NCI-H748 (cell line): ENCODE measurements around the gene TAF11L13.
"Not testable (repeated sequence)": the region's sequence is repeated elsewhere in the genome, so short reads cannot be mapped to it uniquely, and the experiment has no call there.

Experiments used
- DNase-seq: peaks from one replicate; lab custom pipeline; 2025; ENCODE audit not compliant: unreplicated experiment; lab: John Stamatoyannopoulos, UW

The TAF11L13 gene

DNA sequence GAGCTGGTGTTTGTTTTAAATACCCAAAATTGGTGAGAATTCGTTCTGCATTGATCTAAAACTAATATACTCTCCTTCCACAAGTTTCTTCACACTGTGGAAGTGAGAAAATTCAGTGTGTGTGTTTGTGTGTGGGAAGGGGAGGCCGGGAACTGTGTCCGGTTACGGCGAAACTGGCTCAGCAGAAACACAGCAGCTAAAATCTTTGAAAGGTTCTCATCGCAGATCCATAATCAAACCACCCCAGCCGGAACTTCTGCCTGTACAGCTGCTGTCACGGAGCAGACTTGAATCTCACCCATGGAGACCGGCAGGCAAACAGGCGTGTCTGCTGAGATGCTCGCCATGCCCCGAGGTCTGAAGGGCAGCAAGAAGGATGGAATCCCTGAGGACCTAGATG, at the start of gene TAF11L13:
TAF11L13 (plus strand) TSS at position 301 of the 400 bp plus-strand sequence.
- DNase-seq = not testable (repeated sequence)

DNA sequence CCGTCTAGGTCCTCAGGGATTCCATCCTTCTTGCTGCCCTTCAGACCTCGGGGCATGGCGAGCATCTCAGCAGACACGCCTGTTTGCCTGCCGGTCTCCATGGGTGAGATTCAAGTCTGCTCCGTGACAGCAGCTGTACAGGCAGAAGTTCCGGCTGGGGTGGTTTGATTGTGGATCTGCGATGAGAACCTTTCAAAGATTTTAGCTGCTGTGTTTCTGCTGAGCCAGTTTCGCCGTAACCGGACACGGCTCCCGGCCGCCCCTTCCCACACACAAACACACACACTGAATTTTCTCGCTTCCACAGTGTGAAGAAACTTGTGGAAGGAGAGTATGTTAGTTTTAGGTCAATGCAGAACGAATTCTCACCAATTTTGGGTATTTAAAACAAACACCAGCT, 46.2 kb upstream of the TAF11L13 start, which contains the start of gene TAF11L7:
TAF11L7 (minus strand) TSS at position 101 of the 400 bp plus-strand sequence.
- DNase-seq = not testable (repeated sequence)

DNA sequence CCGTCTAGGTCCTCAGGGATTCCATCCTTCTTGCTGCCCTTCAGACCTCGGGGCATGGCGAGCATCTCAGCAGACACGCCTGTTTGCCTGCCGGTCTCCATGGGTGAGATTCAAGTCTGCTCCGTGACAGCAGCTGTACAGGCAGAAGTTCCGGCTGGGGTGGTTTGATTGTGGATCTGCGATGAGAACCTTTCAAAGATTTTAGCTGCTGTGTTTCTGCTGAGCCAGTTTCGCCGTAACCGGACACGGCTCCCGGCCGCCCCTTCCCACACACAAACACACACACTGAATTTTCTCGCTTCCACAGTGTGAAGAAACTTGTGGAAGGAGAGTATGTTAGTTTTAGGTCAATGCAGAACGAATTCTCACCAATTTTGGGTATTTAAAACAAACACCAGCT, 41.0 kb upstream of the TAF11L13 start, which contains the start of gene TAF11L8:
TAF11L8 (minus strand) TSS at position 101 of the 400 bp plus-strand sequence.
- not testable (repeated sequence) for DNase-seq

DNA sequence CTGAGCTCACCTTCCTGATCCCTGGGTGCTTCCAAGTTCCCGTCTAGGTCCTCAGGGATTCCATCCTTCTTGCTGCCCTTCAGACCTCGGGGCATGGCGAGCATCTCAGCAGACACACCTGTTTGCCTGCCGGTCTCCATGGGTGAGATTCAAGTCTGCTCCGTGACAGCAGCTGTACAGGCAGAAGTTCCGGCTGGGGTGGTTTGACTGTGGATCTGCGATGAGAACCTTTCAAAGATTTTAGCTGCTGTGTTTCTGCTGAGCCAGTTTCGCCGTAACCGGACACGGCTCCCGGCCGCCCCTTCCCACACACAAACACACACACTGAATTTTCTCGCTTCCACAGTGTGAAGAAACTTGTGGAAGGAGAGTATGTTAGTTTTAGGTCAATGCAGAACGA, 37.6 kb upstream of the TAF11L13 start, which contains the start of gene TAF11L9:
TAF11L9 (minus strand) TSS at position 140 of the 400 bp plus-strand sequence.
- not testable (repeated sequence) for DNase-seq

DNA sequence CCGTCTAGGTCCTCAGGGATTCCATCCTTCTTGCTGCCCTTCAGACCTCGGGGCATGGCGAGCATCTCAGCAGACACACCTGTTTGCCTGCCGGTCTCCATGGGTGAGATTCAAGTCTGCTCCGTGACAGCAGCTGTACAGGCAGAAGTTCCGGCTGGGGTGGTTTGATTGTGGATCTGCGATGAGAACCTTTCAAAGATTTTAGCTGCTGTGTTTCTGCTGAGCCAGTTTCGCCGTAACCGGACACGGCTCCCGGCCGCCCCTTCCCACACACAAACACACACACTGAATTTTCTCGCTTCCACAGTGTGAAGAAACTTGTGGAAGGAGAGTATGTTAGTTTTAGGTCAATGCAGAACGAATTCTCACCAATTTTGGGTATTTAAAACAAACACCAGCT, 34.2 kb upstream of the TAF11L13 start, which contains the start of gene TAF11L10:
TAF11L10 (minus strand) TSS at position 101 of the 400 bp plus-strand sequence.
- not testable (repeated sequence) for DNase-seq

DNA sequence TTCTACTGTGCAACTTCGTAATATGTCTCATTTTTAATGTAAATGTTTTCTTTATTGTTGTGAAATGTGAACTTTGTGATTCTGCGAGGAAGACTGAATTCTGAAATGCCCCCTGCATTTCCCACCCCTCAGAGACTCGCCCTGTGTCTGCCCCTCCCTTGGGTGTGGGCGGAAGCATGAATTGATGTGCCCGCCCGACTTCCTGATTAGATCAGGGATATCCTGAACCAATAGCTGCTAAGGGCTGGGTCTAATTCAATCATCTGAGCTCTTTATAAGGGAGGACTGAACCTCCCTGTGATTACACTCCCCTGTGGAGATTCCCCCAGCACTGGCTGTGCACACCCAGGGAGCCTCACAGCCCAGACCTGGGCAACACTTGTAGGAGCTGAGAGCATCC, 28.0 kb upstream of the TAF11L13 start, which contains the start of gene TAF11L11:
TAF11L11 (plus strand) TSS at position 304 of the 400 bp plus-strand sequence.
- not testable (repeated sequence) for DNase-seq

DNA sequence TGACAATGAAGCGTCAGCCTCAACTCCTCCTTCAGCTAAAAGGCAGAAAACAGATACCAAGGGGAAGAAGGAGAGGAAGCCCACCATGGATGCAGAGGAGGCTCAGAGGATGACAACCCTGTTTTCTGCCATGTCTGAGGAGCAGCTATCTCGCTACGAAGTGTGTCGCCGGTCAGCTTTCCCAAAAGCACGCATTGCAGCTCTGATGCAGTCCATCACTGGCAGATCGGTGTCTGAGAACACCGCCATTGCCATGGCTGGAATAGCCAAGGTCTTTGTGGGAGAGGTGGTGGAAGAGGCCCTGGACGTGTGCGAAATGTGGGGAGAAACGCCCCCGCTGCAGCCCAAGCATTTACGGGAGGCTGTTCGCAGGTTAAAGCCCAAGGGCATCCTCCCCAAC, 26.9 kb upstream of the TAF11L13 start:
- no peak for DNase-seq

DNA sequence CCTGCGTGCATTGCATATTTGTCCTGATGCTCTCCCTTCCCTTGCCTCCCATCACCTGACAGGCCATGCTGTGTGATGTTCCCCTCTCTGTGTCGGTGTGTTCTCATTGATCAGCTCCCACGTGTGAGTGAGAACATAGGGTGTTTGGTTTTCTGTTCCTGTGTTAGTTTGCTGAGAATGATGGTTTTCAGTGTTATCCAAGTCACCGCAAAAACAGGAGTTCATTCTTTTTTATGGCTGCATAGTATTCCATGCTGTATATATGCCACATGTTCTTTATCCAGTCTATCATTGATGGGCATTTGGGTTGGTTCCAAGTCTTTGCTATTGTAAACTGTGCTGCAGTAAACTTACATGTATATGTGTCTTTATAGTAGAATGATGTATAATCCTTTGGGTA, 24.4 kb upstream of the TAF11L13 start:
- DNase-seq = not testable (repeated sequence)

DNA sequence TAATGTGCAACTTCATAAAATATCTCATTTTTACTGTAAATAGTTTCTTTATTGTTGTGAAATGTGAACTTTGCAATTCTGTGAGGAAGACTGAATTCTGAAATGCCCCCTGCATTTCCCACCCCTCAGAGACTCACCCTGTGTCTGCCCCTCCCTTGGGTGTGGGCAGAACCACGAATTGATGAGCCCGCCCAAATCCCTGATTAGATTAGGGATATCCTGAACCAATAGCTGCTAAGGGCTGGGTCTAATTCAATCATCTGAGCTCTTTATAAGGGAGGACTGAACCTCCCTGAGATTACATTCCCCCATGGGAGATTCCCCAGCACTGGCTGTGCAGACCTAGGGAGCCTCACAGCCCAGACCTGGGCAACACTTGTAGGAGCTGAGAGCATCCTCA, 21.8 kb upstream of the TAF11L13 start, which contains the start of gene TAF11L12:
TAF11L12 (plus strand) TSS at position 301 of the 400 bp plus-strand sequence.
- not testable (repeated sequence) for DNase-seq

DNA sequence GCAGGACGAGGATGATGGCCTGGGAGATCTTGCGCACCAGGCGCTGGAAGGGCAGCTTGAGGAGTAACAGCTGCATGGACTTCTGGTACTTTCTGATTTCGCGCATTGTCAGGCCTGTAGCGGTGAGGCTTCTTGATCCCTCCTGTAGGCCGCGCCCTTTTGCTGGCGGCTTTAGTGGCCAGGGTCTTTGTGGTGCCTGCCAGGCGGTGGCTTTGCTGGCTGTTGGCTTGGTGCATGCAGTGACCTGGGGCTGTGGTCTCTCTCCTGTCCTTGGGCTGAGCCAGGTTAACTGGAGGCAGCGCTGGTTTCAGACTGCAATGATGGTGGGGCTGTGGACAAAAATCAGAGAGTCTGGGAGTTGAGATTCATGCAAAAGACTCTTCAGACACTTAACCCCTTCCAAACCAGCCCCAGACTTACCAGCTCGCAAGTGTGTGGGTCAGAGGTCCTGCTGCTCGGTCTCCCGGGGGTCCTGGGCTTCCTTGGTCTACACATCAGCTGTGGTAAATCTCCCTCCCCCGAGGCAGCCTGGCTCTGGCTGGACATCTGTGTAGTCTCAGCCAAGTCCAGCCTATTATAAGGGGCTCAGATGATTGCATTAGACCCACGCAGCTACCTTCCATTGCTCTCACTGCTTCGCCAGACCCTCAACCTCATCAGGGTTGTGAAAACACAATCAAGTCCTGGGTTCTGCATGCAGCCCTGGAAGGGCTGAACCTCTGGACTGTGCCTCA, 16.8 kb upstream of the TAF11L13 start:
- DNase-seq = no peak

DNA sequence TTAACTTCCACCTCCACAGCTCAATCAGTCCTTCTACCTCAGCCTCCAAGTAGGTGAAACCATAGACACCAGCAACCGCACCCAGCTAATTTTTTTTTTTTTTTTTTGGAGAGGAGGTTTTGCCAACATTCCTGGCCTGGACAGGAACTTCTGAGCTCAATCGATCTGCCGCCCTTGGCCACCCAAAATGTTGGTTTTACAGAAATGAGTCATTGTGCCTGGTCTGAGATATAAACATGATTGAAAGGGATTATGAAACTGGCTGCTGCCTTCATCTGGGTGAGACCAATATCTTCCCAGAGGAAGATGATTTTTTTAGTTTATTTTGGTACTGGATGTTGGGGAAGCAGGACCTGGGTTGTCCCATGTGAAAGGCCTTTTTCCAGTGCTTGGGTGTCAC, 12.5 kb upstream of the TAF11L13 start:
- no peak for DNase-seq

DNA sequence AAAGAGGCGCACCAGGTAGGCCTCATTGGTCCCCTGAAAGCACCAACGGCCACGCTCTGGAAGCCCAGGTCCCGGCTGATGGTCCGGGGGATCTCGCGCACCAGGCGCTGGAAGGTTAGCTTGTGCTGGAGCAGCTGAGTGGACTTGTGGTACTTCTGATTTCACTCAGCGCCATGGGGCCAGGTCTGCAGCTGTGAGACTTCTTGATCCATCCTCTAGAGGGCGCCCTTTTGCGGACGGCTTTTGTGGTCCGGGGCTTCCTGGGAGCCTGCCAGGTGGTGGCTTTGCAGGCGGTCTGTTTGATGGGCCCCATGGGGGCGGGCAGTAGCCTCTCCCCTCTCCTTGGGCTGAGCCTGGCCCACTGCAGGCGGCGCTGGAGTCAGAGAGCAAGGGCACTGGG, 11.3 kb upstream of the TAF11L13 start:
- DNase-seq = no peak

DNA sequence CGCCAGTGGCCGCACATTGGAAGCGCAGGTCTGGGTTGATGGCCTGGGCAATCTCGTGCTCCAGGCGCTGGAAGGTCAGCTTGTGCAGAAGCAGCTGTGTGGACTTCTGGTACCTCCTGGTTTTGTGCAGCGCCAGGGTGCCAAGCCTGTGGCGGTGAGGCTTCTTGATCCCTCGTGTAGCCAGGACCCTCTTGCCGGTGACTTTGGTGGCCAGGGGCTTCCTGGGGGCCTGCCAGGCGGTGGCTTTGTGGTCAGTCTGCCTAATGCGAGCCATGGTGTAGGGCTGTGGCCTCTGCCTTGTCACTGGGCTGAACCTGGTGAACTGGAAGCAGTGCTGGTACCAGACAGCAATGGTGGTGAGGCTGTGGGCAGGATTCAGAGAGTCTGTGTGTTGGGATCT, 6.2 kb upstream of the TAF11L13 start:
- DNase-seq = no peak

DNA sequence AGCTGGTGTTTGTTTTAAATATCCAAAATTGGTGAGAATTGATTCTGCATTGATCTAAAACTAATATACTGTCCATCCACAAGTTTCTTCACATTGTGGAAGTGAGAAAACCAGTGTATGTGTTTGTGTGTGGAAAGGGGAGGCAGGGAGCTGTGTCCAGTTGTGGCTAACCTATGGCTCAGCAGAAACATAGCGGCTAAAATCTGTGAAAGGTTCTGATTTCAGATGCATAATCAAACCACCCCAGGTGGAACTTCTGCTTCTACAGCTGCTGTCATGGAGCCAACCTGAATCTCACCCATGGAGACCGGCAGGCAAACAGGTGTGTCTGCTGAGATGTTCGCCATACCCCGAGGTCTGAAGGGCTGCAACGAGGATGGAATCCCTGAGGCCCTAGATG, 2.3 kb downstream of the TAF11L13 start, which contains the start of gene TAF11L14:
TAF11L14 (plus strand) TSS at position 301 of the 400 bp plus-strand sequence.
- DNase-seq = no peak

DNA sequence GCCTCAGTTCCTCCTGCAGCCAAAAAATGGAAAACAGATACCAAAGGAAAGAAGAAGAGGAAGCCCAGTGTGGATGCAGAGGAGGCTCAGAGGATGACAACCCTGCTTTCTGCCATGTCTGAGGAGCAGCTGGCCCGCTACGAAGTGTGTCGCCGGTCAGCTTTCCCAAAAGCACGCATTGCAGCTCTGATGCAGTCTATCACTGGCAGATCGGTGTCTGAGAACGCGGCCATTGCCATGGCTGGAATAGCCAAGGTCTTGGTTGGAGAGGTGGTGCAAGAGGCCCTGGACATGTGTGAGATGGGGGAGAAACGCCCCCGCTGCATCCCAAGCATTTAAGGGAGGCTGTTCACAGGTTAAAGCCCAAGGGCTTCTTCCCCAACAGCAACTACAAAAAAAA, 17.3 kb downstream of the TAF11L13 start:
- not testable (repeated sequence) for DNase-seq

DNA sequence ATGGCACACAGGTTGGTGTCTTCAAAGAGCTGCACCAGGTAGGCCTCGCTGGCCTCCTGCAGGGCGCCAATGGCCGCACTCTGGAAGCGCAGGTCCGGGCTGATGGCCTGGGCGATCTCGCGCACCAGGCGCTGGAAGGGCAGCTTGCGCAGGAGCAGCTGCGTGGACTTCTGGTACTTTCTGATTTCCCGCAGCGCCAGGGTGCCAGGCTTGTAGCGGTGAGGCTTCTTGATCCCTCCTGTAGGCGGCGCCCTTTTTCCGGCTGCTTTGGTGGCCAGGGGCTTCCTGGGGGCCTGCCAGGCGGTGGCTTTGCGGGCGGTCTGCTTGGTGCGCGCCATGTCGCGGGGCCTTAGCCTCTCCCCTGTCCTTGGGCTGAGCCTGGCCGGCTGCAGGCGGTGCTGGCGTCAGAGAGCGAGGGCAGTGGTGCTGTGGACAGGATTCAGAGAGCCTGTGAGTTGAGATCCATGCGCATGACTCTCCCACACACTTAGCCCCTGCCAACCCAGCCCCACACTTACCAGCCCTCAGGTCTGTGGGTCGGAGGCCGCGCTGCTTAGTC, 23.4 kb downstream of the TAF11L13 start:
- not testable (repeated sequence) for DNase-seq

DNA sequence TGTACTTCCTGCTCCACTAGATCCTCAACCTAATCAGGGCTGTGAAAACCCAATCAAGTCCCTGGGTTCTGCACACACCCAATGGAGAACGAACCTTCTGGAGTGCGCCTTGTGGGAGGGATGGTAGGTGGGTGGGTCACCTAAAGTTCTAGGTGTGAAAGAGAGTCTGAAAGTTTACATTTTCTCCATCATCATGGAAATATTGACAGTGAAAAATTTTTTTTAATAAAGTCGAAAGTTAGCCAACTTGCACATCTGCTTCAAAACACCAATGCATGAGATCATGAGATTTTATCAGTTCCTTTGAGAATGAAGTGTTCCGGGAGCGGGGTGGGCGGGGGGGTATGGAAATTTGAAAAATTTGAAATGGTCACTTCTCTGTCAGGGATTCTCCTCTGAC, 24.0 kb downstream of the TAF11L13 start:
- DNase-seq = no peak

DNA sequence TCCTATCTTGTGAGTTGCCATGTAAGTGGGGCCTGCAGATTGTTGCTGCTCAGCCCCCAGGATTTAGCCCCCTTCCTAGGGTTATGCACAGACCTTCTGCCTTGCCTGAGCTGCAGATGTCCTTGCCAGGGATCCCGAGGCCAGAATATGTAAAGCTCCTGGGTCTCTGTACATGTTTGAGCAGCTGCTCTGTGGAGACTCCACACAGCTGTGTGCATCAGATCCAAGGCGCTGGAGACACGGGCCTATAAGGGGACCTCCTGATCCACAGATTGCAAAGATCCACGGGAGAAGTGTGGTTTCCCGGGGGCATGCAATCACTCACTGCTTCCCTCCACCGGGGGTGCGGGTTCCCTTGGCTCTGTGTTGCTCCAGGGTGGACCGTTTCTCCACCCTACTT, 31.3 kb downstream of the TAF11L13 start:
- peak; percentile 38 for DNase-seq

DNA sequence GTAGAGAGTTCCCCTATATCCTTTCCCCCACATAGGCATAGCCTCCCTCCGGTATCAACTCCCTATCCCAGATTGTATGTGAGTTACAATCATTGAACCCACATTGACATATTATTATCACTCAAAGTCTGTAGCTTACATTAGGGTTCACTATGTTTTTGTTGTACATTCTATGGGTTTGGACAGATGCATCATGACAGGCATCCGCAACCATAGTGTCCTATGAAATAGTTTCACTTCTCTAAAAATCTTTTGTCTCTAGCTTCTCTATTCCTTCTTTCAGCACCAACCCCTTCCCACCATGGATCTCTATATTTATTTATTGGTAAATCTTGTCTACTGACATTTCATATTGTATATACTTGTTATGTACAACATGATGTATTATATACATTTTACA, 33.9 kb downstream of the TAF11L13 start:
- DNase-seq = no peak

DNA sequence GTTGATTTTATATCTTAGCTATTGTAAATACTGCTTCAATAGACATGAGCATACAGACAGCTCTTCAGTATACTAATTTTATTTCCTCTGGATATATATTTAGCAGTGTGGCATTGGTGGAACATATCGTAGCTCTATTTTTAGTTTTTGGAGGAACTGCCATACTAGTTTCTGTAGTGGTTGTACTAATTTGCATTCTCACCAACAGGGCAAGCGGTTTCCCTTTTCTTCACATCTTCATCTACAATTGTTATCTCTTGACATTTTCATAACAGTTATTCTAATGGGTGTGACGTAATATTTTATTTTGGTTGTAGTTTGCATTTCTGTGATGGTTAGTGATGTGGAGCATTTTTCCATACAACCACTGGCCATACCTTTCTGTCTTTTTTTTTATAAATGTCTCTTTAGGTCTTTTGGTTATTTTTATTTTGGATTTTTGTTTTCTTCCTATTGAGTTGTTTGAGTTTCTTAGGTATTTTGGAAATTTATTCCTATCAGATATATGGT, 34.9 kb downstream of the TAF11L13 start:
- DNase-seq = no peak

DNA sequence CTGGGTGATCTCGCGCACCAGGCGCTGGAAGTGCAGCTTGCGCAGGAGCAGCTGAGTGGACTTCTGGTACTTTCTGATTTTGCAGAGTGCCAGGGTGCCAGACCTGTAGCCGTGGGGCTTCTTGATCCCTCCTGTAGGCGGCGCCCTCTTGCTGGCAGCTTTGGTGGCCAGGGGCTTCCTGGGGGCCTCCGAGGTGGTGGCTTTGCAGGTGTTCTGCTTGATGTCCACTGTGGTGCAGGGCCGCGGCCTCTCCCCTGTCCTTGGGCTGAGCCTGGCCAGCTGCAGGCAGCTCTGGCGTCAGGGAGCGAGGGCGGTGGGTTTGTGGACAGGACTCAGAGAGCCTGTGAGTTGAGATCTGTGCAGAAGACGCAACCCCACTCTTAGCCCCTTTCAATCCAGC, 38.5 kb downstream of the TAF11L13 start:
- no peak for DNase-seq
